HG02981 (cell line): ENCODE data around the gene TNFRSF17.

Experiments
- ATAC-seq: cut with Tn5 transposase; IDR thresholded peaks from one replicate; pipeline ENCODE4 v1.9.1; 2021; ENCODE audit warnings: mild to moderate bottlenecking, moderate library complexity; ENCODE audit not compliant: unreplicated experiment

Gene TNFRSF17

DNA sequence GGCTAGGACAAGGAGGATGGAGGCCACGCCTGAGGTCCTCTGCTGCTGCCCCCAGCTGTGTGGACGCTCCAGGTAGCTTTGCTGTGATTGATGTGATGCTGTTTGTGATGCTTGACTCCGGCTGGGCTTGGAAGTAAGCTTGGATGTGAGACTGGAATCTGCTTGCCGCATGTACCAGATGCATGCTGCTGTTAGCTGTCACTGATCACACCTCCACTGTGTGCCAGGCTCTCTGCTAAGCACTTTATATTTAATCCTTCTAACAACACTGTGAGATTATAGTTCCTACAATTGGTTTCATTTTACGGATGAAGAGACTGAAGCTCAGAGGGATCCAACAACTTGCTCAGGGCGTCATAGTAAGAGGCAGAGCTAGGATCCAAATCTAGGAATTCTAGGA, 35.0 kb downstream of the TNFRSF17 start:
- no peak for ATAC-seq

DNA sequence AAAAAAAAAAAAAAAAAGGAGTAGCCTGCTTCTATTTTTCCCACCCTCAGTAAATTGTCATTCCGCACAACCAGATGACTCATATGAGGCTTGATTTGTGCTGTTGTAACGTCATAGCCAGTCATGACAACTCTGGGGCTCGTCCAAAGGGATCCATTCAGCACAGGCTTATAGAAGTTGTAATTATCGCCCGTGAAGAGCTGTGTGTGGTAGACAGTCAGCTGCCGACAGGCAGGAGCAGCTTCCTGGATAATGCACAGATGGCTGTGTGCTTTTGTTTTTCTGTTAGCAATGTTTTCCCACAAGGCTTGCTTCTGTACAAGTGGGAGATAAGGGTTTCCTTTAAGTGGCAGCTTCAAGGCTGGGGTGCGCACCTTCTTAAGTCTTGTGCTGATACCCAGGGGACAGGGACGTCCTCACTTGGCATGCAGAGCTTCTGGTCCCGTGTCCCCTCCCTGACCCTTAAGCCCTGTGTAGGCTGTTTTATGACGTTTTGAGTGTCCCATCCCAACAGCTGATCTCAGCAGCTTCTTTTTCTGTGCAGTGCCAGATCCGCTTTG, 37.5 kb downstream of the TNFRSF17 start:
- no peak for ATAC-seq

DNA sequence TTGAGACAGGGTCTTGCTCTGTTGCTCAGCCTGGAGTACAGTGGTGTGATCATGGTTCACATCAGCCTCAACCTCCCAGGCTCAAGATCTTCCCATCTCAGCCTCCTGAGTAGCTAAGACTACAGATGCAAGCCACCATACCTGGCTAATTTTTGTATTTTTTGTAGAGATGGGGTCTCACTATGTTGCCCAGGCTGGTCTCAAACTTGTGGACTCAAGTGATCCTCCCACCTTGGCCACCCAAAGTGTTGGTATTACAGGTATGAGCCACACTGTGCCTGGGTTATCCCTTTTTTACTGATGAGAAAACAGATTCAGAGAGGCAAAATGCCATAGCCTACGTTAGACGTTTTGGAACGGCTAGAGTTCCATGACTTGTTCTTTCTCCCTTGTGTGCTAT, 41.6 kb downstream of the TNFRSF17 start:
- ATAC-seq = no peak

DNA sequence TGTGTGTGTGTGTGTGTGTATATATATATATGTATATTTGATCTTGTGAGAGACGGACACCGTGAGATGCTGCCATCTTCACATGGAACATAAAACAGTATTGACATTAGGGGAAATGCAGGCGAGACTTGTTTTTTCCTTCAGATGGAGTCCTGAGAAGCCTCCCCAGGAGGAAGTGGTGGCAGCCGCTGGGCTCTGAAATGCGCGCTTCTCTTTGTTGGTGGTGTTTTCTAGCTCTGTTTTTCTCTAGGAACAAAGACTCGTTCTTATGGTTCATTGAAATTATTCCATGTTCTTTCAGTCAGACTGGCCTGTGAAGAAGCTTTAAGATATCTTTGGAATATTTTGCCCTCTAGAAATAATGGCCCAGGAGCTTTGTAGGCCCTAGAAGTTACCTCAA, 44.5 kb downstream of the TNFRSF17 start:
- no peak for ATAC-seq

DNA sequence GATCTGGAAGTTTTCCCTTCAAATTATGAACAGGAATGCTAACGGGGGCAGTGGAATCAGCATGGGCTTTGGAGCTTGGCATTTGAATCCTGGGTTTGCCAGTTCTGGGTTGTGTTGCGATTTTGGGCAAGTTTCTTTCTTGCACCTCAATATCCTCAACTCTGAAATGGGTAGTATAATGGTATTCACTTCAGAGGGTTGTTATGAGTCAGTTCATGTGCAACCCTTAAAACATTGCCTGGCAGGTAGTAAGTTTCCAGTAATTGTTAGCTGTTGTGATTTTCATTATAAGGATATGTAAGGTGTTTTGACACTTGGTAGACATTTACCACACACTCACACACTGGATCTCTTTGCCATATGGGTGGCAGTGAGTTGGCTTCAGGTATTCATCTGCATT, 44.9 kb downstream of the TNFRSF17 start:
- no peak for ATAC-seq

DNA sequence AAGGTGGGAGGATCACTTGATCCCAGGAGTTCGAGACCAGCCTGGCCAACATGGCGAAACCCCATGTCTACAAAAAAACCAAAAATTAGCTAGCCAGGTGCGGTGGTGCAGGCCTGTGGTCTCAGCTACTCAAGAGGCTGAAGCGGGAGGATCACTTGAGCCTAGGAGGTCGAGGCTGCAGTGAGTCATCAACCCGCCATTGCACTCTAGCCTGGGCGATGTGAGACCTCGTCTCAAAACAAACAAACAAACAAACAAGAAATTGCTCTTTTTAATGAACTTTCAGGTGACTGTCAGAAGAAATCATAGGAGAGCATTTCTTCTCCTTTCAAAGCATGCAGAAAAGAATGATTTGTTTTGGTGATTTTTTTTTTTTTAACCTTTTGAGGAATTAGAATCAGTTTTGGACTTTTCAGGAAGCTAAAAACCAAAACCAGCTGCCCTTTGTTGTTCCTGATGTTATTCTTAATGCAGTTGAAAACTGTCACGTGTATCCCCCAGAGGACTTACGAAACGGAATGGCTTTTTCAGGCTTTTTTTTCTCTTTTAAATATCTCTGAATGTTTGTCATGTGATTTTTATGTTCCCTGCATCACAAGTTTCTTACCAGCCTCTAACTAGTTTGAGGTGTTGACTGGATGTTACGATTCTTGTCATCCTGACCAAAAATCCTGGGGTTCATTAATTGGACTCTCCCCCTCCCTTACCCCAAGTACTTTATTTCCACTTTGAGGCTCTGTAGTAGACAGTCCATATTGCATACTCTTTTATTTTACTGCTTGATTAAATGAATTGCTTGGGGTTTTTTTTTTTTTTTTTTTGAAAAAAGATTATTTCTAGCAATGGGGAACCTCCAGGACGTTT, 45.6 kb downstream of the TNFRSF17 start:
- ATAC-seq = no peak

DNA sequence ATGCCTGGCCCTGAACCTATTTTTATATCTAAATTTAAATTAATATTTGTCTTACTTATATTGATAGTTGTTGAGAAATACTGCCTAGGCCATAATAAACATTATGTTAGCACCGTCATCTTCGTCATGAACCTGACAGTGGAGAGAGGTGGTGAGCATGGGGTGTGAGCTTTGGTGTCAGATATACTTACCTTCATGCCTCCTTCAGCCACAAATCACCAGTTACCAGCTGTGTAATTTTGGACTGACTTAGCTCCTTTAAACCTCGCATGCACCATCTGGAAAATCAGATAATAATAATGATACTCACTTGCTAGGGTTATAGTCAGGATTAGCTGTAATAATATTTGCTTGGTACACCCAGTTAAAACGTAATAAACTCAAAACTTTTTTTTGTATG, 46.6 kb downstream of the TNFRSF17 start:
- no peak for ATAC-seq

DNA sequence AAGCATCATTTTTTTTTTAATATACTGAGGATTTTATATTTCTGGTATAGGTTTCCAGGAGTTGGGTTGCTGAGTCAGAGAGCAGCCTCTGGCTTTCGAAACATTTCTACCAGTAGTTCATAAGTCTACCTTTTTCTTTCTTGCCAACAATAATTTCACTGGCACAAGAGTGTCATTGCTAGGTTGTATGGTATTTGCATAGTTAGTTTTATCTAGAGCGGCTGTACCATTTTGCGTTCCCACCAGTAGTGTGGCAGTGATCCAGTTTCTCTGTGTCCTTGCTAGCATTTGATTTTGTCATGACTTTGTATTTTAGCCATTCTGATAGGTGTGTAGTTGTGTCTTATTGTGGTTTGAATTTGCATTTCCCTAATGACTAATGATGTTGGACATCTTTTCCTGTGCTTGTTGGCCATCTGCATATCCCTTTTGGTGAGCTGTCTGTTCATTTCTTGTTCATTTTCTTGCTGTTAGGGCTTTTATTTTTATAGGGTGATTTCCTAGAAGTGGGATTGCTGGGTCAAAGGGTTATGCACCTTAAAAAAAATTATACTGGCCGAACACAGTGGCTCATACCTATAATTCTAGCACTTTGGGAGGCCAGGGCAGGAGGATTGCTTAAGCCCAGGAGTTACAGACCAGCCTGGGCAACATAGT, 51.4 kb downstream of the TNFRSF17 start:
- no peak for ATAC-seq

DNA sequence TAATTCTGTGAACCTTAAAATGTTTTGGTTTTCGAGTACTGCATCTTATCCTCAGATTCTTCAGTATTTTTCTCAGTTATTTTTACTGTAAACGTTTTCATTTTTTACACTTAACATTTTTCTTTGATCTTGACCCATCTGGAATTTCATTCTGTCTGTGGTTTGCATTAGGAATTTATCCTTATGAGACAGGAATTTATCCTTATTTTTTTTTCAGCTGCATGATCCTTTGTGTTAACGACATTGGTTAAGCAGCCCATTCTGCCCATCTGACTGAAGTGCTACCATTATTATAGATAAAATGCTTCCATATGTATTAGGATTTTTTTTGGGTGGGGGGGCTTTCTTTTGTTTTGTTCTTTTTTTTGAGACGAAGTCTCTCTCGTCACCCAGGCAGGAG, 52.5 kb downstream of the TNFRSF17 start:
- ATAC-seq = no peak
